ENCODE measurements around the gene HARBI1. TPM values are rescaled to one million over a fixed set of nuclear protein-coding genes. Genes with fewer than 3 reads are reported as not detected.
"Not testable (repeated sequence)": the region's sequence is repeated elsewhere in the genome, so short reads cannot be mapped to it uniquely, and the experiment has no call there.

Gene HARBI1
- total RNA-seq, 1 donor from 2014 or later, result 6.3 TPM

DNA sequence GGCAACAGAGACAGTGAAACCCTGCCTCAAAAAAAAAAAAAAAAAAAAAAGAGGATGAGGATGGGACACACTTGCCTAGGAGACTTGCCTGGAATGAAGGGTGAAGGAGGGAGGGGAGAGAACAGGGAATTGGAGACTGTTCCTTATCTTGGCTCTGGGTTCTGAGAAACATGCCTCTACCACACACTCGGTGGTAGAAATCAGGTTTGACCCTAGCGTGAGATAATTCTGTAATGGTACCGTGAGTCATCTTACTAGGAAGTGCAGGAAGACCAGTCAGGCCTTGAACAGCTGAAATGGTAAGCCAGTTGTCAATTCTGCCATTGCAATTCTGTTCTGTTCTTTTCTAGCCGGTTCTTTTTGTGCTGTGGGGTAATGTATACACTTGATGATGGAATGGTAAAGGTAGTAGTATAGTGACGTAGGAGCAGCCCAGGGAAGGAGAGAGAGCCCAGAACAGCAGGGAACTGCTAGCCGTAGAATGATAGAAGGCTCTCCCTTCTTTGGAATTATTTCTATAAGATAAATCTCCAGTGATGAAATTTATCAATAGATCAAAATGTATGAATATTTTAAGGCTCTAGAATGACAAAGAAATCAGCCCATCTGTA lies 19.3 kb downstream of the HARBI1 start:
- intact Hi-C loops (cut with micrococcal nuclease), result no loop called here

DNA sequence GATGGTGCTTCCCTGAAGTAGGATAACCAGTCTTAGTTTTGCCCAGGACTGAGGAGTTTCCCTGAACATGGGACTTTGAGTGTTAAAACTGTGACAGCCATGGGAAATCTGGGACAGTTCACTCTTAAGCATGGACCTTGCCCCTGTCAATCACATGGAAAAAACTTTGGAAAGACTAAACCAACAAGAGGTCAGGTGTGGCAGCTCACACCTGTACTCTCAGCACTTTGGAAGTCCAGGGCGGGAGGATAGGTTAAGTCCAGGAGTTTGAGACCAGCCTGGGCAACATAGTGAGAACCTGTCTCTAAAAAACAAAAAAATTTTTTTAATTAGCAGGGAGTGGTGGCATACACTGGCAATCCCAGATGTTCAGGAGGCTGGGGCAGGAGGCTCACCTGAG lies 19.9 kb downstream of the HARBI1 start:
- intact Hi-C loops (cut with micrococcal nuclease), result no loop called here

DNA sequence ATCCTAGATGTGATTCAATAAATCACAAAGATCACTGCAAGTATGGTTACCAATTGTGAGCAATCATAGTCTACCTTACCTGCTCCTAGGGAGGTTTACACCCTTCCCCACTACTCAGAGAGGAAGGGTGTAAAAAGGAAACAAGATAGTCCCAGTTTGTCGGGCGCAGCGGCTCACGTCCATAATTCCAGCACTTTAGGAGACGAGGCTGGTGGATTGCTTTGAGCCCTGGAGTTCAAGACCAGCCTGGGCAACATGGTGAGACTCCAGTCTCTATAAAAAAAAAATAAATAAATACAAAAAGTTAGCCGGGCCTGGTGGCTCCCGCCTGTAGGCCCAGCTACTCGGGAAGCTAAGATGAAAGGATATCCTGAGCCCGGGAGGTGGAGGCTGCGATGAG lies 22.2 kb downstream of the HARBI1 start:
- intact Hi-C loops (cut with micrococcal nuclease), result loop anchor here (1.0 kb wide), 2 partner anchors 23 to 106 kb away; partner anchors contain the start of genes ARHGAP1, ATG13 and HARBI1

DNA sequence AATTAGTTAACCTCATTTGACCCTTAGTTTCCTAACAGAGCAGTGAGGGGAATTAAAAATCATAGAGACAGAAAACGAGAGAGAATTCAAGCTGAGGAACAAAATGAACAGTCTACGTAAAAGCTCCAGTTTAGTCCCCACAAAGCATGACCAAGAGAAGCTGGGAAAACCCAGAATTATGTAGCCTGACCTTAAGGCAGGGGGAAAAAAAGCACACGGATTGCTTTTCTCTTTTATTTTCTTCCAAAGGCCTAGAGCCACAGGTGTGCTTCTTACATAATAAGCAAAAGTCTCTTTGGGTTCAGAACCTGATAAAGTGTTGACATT lies 22.7 kb downstream of the HARBI1 start:
- intact Hi-C loops (cut with micrococcal nuclease), result loop anchor here (1.0 kb wide), 2 partner anchors 23 to 106 kb away; partner anchors contain the start of genes ARHGAP1, ATG13 and HARBI1

DNA sequence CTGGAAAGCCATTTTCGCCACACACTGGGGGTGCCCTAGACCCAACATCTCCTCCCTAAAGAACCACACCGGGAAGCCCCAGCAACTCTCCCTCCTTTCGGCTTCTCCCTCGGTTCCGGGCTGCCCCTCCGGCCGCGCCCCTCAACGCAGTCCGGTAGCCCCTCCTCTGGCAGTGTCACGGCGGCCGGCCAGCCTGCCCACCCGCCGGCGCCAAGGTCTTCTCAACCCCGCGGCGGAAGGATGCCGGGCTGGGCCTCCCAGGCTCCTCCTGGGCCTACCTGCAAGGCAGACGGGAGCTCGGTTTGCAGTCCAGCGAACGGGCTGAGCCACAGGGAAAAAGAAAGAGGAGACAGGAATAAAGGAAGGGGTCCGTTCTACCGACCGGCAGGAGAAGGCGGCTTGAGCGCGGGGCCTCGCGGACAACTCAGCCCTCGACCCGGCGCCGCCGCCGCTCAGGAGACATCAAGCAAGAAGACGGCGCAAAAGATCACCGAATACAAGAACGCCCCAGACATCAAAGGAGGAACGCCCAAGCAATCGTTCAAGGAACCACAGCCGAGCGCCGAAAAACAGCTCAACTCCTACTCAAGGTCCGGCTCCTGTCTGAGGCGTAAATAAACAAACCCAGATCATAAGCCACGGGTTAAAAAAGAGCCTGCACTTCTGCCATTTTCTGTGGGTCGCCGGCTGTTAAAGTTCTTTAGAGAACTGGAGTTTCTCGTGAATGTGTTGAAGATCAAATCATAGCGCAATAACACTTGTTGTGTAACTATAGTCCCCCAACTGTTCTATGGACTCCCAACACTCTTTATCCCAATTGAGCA lies 23.3 kb downstream of the HARBI1 start, which contains the start of gene AMBRA1:
Gene AMBRA1, minus strand, starts transcription at position 474 of the 824 bp plus-strand sequence. CDS start 45,643 bp downstream, outside the sequence.
- intact Hi-C loops (cut with micrococcal nuclease), result loop anchor here (1.0 kb wide), 2 partner anchors 24 to 107 kb away; partner anchors contain the start of genes ARHGAP1, ATG13 and HARBI1

DNA sequence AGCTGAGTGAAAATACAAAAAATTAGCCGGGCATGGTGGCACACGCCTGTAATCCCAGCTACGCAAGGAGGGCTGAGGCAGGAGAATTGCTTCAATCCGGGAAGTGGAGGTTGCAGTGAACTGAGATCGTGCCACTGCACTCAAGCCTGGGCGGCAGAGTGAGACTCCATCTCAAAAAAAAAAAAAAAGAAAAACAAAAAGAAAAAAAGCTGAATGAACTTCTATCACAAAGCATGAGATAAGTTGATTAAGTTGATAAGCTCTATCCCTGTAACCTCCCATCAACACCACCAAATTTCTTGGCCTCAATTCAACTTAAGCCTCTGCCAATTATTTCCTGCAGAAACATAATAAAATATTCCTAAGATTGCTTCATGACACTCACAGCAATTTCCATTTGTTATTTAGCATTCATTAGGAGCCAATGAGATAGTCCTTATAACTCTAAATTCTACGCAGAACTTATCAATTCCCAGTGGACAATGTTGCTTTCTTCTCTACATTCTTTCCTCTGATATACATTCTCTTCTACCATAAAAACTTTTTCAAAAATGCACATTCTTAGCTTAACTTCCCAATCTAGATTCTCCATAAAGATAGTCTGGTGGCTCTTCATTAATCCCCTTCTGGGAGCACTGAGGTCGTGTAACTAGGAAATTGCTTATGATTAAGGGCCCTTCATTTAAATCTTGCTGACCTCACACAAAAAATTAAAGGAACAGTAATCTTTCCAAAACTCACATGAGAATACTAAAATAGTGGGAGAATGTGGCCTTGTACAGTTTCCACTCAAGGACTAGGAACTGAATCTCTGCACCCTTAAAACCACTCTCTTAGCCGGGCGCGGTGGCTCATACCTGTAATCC lies 26.1 kb downstream of the HARBI1 start:
- intact Hi-C loops (cut with micrococcal nuclease), result no loop called here

DNA sequence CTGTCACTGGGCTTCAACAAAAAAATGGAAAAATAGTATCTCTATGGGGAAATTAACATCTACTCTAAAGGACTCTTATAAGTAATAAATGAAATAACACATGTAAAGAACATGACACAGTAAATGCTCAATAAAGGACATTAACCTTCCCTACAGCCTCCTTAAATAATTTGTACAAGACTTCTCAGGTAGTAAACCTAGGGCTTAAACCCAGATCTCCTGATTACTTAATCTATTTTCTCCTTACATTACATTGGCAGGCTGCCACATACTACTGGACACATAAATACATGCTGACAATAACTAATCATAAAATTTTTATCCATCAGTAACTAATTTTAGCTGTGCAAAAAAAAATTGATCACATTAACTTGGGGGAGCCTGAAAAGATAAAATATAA lies 28.1 kb downstream of the HARBI1 start:
- intact Hi-C loops (cut with micrococcal nuclease), result no loop called here

DNA sequence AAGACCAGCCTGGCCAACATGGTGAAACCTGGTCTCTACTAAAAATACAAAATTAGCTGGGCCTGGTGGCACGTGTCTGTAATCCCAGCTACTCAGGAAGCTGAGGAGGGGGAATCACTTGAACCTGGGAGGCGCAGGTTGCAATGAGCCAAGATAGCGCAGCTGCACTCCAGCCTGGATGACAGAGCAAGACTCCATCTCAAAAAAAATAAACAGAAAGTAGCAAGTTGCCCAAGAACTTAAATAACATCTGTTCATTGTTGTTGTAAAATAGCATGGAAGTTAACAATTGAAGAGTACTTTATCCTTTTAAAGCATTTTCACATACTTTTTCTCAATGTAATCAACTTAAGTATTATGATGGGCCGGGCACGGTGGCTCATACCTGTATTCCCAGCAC lies 28.9 kb downstream of the HARBI1 start:
- intact Hi-C loops (cut with micrococcal nuclease), result no loop called here

DNA sequence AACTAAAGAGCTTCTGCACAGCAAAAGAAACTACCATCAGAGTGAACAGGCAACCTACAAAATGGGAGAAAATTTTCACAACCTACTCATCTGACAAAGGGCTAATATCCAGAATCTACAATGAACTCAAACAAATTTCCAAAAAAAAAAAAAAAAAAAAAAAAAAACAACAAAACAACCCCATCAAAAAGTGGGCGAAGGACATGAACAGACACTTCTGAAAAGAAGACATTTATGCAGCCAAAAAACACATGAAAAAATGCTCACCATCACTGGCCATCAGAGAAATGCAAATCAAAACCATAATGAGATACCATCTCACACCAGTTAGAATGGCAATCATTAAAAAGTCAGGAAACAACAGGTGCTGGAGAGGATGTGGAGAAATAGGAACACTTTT lies 33.5 kb downstream of the HARBI1 start:
- intact Hi-C loops (cut with micrococcal nuclease), result not testable (repeated sequence)

DNA sequence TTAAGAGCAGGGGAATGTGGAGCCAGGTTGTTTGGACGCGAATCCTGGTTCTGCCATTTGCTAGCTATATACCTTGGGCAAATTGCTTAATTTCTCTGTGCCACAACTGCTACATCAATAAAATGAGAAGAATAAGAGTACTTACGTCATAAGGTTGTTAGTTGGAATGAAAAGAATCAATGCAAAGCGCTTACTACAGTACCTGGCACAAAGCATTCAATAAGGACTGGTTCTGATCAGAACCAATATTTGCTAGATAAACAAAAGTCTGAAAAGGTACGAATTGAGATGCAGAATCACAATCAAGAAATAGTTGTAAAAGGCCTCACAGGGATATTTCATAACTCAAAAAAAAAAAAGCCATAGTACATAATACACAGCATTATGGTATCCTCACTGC lies 34.4 kb downstream of the HARBI1 start:
- intact Hi-C loops (cut with micrococcal nuclease), result no loop called here

DNA sequence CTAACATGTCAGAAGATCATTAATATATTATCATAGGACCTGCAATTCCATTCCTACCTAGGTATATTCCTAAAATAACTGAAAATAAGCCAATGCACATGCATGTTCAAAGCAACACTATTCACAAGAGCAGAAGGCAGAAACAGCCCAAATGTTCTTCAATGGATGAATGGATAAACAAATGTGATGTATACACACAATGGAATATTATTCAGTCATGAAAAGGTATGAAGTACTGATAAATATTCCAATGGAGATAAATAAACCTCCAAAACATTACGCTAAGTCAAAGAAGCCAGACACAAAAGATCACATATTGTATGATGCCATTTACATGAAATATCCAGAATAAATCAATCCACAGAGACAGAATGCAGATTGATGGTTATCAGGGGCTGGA lies 40.0 kb downstream of the HARBI1 start:
- intact Hi-C loops (cut with micrococcal nuclease), result no loop called here

DNA sequence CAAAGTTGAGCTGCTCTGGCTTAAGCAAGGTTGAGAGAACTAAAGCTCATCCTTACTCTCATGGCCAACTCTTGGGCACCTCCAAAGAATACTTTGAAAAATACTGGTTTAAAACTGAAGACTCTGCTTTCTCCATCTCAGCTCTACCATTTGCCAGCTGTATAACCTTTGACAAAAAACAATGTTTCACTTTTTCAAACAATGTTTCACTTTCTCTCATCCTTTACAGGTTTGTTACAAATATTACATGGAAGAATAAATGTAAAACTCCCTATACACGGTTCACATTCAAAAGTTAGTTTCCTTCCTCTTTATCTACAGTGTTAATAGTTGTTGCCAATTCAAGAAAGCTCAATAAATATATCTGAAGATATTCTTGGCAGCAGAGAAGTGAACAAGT lies 42.4 kb downstream of the HARBI1 start:
- intact Hi-C loops (cut with micrococcal nuclease), result no loop called here

DNA sequence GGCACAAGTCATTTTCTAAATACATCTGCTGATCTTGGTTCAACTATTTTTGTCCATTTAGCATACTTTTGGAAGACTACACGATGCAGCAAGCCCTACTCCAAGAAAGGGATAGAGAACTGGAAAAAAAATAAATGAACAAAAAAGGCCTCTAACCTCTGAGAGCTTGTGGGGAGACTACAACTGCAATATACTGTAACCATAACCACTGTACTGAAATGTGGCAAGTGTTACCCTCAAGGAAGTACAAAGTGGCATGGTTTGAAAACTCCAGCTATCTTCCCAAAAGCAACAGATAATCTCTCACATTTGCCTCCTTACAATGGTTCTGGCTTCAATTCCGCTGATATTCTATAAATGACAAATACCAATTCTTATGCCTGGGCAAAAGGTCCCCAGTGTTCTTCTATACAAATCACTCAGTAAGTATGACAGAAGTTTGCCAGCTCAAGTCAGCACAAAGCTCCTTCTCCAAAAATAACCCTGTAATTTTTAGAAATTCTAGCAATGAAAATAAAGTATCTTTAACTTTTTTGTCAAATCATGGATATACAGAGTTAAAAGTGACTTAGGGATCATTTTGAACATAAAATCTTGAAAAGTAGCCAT lies 46.1 kb downstream of the HARBI1 start:
- intact Hi-C loops (cut with micrococcal nuclease), result no loop called here

DNA sequence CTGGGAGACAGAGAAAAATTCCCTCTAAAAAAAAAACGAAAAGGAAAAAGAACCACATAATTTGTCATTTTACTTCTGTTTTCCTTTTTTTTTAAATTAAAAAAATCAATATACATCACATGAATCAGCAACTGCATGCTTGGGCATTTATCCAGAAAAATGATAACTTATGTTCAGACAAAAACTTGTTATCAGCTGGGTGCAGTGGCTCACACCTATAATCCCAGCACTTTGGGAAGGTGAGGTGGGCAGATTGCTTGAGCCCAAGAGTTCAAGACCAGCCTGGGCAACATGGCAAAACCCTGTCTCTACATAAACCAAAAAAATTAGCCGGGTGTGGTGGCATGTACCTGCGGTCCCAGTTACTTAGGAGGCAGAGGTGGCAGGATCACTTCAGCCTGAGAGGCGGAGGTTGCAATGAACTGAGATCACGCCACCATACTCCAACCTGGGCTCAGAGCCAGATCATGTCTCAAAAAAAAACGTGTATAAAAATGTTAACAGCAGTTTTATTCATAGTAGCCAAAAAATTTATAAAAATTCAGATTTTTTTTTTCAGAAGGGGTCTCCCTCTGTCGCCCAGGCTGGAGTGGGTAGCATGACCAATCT lies 51.7 kb downstream of the HARBI1 start:
- intact Hi-C loops (cut with micrococcal nuclease), result no loop called here

DNA sequence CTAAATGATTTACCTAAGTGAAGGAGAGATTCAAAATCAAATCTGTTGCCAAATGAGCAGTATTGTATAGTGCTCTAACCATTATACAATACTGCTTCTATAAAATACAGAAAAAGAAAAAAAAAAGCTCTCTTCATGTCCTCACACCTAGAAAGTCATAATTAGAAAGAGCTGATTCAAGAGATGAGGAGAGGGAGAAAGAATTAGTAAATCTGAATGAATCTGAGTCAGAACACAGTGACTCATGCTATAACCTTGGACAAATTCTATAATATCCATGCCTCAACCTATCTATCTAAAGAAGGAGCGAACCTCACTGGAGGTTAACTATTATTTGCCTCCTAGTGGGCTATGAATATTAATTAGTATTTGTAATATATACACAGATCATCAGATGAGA lies 52.6 kb downstream of the HARBI1 start:
- intact Hi-C loops (cut with micrococcal nuclease), result no loop called here

DNA sequence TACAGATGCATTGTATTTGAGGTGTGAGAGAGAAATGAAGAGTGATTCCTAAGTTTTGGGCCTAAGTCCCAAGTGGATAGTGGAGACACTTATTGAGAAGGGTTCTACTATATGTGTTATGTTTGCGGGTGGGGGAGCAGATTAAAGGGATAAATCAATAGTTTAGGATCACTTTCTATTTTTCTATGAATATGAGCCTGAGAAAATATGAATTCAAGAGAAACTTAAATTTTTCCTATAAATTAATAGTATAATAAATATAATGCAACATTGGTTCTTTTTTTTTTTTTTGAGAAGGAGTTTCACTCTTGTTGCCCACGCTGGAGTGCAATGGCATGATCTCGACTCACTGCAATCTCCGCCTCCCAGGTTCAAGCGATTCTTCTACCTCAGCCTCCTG lies 54.5 kb downstream of the HARBI1 start:
- intact Hi-C loops (cut with micrococcal nuclease), result no loop called here

DNA sequence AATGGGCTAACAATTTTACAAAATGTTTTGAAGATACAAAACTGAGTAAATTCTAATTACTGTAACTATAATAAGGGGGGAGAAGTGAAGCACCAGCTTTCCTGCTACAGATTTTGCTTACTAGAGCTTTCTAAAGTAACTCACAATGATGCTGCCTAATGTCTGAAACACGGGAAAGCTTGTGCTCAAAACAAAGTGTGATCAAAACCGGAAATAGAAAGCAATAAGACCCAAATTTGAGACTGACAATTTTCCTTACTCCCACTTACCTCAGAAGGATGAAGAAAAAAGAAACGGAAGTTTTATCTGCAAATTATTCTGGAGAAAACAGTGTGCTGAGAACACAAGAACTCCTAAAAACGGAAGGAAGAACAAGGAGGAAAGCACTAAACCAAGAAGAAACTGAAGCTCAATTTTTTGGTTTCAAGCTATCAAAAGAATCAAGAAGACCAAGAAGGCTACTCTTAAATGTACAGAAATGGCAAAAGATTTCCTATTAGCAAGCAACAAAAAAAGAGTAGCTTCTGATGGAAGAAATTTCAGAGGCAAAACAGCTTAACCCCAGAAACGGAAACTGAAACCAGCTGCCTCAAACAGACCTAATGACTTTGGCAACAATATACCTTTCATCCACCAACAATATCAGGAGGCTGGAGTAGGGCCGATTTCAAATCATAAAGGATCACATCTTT lies 56.6 kb downstream of the HARBI1 start:
- intact Hi-C loops (cut with micrococcal nuclease), result loop anchor here (2.0 kb wide), 1 partner anchor 56 kb away; the partner anchor contains the start of genes ATG13 and HARBI1

DNA sequence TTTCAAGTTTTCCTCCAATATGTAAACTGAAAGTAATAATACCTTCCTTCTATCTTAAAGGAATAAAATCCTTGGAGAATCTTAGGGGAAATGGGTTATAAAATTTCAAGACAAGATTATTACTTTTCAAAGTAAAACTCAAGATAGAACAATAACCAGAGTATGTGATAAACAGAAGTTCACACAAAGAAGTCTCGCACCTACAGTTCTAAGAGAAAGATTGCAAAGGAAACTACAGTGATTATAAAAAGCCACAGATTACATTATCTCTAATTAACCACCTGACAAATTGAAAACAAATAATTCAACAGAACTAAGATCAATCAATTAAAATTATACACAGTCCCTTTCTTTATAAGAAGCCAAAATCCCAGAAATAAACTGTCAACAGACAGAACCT lies 57.2 kb downstream of the HARBI1 start:
- intact Hi-C loops (cut with micrococcal nuclease), result loop anchor here (2.0 kb wide), 1 partner anchor 57 kb away; the partner anchor contains the start of genes ATG13 and HARBI1

DNA sequence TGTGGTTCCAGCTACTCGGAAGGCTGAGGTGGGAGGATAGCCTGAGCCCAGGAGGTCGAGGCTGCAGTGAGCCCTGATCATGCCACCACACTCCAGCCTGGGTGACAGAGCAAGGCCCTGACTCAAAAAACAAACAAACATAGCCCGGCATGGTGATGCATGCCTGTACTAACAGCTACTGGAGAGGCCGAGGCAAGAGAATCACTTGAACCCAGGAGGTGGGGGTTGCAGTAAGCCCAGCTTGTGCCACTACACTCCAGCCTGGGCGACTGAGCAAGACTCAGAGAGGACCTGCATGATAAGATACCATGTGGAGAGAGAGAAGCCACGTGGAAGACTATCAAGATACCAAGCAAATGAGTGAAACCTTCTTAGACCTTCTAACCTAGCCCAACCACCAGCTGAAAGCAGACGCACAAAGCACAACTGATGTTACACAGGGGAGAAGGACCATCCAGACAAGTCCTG lies 59.3 kb downstream of the HARBI1 start:
- intact Hi-C loops (cut with micrococcal nuclease), result no loop called here
